ENCODE results near the gene TMEM235.
"Not testable (repeated sequence)": the region's sequence is repeated elsewhere in the genome, so short reads cannot be mapped to it uniquely, and the experiment has no call there.

Gene TMEM235

DNA sequence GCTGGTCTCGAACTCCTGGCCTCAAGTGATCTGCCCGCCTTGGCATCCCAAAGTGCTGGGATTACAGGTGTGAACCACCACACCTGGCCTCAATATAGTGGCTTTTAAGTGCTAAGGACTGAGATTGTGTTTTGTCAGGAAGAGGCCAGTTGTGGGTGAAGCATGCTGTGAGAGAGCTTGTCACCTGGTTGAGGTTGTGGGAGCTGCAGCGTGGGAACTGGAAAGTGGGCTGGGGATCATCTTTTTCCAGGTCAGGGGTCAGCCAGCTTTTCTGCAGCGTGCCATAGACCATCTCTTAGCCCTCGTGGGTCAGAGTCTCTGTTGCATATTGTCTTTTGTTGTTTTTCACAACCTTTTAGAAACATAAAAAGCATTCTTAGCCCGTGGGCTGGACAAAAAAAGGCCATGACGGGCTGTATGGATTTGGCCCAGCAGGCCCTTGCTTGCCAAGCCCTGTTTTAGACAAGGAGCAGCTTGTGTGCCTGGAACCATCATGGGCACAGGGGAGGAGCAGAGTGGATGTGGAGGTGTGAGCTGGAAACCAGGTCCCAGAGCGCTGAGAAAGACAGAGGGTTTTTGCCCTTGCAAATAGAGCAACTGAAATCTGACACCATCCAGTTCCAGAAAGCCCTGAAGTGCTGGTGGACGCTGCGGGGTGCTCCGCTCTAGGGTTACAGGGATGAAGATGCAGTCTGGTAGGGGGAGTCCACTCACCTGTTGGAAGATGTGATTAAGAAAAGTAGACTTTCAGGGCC is 11.9 kb upstream of the TMEM235 start:
- DNase-seq: no peak

DNA sequence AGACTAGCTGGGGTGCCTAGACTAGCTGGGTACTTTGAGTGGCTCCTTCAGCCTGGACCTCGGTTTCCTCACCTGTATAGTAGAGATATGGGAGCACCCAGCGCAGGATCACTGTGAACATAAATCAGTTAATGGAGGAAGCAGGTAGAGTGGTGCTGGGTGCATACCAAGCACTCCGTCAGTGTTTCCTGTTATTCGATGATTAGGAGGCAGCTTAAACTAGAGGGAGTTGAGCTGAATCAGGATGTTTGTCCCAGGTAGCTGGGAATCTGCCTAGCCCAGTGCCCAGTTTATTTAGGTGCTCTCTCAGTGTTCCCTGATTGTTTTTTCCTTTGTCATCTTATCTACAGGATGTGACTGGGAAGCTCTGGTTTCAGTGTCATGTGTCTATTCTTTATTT is 8.4 kb upstream of the TMEM235 start:
- no peak for DNase-seq

DNA sequence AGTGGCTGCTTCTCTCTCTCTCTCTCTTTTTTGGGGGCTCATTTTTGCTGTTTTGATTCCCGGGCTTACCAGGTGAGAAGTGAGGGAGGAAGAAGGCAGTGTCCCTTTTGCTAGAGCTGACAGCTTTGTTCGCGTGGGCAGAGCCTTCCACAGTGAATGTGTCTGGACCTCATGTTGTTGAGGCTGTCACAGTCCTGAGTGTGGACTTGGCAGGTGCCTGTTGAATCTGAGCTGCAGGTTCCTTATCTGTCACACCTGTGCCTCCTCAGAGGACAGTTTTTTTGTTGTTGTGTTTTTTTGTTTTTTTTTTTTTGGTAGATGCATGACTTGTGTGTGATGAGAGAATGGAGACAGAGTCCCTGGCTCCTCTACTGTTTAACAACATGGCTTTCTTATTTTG is 7.7 kb upstream of the TMEM235 start:
- no peak for DNase-seq

DNA sequence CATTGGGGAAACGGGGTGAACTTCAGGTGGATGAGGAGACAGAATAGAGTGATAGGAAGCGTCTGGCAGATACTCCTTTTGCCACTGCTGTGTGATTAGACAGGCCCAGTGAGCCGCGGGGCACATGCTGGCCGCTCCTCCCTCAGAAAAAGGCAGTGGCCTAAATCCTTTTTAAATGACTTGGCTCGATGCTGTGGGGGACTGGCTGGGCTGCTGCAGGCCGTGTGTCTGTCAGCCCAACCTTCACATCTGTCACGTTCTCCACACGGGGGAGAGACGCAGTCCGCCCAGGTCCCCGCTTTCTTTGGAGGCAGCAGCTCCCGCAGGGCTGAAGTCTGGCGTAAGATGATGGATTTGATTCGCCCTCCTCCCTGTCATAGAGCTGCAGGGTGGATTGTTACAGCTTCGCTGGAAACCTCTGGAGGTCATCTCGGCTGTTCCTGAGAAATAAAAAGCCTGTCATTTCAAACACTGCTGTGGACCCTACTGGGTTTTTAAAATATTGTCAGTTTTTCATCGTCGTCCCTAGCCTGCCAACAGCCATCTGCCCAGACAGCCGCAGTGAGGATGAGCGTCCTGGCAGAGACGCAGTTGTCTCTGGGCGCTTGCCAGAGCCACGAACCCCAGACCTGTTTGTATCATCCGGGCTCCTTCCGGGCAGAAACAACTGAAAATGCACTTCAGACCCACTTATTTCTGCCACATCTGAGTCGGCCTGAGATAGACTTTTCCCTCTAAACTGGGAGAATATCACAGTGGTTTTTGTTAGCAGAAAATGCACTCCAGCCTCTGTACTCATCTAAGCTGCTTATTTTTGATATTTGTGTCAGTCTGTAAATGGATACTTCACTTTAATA is 7.0 kb upstream of the TMEM235 start:
- peak; percentile 88 for DNase-seq

DNA sequence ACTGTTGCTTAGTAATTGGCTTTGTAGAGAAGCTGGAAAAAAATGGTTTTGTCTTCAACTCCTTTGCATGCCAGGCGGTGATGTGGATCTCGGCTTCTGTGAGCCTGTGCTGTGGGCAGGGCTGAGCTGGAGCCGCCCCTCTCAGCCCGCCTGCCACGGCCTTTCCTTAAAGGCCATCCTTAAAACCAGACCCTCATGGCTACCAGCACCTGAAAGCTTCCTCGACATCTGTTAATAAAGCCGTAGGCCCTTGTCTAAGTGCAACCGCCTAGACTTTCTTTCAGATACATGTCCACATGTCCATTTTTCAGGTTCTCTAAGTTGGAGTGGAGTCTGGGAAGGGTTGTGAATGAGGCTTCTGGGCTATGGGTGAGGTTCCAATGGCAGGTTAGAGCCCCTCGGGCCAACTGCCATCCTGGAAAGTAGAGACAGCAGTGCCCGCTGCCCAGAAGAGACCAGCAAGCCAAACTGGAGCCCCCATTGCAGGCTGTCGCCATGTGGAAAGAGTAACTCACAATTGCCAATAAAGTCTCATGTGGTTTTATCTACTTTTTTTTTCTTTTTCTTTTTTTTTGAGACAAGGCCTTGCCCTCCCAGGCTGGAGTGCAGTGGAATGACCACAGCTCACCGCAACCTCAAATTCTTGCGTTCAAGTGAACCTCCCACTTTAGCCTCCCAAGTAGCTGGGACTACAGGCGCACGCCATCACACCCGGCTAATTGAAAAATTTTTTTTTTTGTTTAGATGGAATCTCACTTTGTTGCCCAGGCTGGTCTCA is 6.2 kb upstream of the TMEM235 start:
- no peak for DNase-seq

DNA sequence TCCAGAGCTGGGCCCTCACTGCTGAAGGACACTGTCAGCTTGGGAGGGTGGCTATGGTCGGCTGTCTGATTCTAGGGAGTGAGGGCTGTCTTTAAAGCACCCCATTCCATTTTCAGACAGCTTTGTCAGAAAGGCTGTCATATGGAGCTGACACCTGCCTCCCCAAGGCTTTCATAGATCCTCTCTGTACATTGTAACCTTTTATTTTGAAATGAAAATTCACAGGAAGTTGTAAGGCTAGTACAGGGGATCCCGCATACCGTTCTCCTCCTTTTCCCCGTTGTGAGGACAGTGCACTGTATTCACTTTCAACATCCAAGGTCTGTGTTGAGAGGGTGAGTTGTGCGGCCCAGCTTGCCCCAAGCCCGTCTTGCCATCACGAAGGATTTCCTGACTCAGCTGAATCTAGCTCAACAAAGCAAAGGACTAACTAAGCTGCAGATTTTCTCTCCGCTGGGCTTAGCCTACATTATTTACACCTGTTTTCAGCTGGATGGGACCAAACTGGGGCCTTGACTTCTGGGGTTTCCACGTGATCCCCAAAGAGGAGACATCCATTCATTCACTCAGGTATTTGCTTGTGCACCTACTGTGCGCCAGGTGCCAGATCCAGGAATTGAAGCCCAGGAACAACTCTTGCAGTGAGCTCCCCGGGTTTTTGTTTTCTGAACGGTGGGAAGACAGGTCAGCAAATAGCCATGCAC is 5.2 kb upstream of the TMEM235 start:
- DNase-seq: no peak

DNA sequence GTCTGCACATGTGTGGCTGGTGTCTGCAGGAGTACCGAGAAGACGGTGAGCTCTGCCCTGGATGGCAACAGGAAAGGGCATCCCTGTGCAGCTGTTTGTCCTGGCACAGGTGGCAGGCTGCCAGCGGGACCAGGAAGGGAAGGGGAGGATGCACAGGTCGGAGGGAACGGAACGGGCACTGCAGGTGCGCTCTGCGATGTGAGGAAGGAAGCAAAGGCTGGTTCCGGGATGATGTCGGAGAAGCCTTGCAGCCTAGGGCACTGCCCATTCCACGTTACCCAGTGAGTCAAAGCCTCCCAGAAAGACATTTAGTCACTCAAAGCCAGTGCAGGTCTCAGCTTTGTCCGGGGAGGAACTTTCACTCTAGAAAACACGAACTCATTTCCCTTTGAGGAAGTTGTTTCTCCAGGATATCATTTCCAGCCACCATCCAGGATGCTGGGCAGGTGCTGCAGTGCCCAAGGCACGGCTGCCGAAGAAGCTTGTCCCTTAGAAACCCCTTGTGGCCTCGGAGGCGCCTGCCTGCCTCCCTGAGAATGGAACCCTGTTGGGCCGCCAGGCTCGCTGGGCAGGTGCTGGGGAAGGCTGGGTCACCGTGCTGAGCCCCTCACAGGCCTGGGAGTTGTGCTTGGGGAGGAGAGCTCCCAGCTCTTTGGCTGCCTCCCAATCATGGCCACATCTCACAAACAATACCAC is 4.5 kb upstream of the TMEM235 start:
- DNase-seq: no peak

DNA sequence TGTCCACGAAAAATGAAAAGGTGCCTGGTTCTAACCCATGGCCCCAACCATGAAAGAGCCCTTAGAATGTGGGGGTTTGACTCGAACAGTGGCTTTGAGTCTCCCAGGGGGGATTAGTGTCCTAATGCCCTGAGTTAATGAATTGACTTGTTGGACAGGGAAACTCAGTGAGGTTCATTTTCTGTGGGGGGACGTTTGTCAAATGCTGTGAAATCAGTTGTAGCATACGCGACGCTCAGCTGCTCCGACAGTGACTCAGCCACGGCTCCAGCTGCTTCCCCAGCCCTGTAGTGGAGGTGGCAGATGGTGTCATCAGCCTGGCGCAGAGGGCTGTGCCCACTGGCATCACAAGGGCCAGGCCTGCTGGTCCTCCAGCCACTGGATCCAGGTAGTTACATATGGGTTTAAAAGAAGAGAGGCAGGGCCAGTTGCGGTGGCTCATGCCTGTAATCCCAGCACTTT is 3.9 kb upstream of the TMEM235 start:
- DNase-seq: peak; percentile 99

DNA sequence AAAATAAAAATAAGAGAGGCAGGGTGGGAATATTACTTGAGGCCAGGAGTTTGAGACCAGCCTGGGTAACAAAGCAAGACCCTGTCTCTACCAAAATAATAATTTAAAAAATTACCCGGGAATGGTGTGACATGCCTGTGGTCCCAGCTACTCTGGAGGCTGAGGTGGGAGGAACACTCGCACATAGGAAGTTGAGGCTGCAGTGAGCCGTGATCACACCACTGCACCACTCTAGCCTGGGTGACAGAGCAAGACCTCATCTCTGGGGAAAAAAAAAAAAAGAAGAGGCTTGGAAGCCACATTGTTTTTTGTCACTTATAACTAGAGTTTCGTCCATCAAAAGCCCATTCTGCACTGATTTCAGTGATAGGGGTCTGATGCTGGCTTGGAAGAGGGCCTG is 3.3 kb upstream of the TMEM235 start:
- no peak for DNase-seq

DNA sequence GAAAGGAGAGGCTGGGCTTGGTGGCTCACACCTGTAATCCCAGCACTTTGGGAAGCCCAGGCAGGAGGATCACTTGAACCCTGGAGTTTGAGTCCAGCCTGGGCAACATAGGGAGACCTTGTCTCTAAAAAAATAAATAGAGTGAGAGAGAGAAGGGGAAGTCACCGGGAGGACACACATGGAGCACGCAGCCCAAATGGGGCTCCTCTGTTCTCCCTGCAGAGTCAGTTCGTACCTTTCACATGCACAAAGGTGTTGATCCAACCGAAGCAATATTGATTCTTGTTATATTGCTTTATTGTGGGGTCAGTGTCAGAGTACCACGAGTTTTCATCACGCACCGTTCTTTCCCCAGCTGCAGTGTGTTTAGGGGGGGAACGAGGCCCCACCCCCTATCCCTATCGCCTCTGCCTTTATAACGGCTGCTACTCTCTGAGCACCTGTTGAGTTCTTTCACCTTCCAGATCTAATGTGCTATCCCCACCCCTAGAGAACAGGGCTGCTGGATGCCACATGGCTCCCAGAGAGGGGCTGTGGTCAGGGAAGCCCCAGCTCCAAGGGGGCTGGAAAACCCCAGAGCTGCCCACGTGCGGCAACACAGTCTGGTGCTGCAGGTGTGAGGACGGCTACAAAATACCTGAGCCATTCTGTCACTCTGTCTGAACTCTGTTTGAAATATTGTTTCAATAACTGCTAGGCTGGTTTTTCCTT is 1.0 kb upstream of the TMEM235 start:
- DNase-seq: no peak

DNA sequence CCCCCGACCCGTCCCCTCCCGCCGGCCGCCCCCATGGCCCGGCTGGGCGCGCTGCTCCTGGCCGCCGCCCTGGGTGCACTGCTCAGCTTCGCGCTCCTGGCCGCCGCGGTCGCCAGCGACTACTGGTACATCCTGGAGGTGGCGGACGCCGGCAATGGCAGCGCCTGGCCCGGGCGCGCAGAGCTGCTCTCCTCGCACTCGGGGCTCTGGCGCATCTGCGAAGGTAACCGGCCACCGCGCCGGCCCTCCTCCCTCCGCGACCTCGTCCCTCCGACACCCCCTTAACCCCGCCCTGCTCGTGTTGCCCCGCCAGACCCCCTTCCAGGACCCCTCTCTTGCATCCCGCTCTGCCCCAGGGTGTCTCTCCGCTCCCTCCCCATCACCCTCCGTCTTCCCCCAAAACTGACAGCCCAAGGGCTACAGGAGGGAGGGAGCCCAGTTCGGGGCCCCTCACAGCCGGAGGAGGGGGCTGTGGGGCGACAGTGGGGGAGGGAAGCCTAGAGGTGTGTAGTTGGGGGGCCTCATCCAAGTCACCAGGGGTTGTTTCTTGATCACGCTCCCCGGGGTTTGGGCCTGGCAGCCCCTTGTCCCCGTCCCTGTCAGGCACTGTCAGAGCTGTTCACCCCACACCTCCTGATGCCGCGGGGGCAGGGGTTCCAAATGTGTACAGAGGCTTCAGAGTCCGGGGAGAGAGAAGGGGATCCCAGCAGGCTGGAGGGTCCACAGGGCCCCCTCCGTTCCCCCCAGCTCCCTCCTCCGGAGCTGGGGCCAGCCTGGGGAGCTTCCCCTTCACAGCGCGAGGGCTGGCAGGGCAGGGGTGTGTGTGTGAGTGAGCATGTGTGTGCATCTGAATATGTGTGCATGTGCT is 794 bp downstream of the TMEM235 start:
- DNase-seq: no peak

DNA sequence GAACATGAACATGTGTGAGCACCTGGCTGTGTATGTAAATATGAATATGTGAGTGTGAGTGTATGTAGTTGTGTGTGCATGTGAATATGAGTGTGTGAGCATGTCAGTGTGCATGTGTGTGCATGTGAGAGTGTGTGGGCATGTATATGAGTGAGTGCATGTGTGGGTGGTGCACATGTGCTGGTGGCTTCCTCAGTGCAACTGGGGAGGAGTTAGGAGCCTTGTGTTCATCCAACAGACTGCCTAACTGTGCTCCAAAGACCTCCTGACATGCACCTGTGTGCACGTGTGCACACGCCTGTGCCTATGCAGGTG is 1.4 kb downstream of the TMEM235 start:
- DNase-seq: no peak

DNA sequence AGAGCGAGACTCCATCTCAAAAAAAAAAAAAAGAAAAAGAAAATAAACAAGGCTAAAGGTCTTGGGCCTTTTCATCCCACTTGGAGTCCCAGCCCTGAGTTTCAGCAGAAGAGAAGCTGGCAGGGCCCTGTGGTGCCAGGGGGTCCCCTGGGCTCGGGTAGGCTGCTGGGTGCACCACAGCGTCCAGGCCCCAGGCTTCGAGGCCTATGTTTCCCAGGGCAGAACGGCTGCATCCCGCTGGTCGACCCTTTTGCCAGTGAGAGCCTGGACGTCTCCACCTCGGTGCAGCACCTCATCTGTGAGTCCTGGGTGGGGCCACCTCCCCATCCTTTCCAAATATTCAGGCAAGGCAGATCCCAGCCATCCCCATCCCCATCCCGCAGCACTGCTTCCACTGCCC is 2.2 kb downstream of the TMEM235 start:
- DNase-seq: no peak

DNA sequence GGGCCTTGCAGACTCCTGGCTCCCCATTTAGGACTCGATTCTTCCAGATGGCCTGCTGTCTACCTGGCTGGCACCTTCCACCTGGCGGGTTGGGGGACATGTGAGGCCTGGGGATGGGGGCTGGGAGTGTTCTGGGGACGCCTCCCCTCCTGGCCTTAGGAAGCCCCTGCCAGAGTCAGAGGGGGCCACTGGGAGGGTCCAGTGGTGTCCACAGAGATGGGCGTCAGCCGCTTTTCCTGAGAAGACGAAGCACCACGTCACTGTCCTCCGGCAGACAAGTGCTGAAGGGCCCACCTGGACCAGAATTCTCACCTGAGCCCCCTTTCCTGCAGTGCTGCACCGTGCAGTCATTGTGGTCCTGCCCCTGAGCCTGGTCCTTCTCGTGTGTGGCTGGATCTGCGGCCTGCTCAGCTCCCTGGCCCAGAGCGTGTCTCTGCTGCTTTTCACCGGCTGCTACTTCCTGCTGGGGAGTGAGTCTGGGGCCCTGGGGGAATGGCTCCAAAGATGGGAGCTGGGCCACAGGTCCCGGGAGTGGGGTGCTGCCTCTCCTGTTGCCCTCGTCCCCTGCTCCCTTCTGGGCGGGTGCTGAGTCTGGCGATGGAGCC is 2.9 kb downstream of the TMEM235 start:
- no peak for DNase-seq

DNA sequence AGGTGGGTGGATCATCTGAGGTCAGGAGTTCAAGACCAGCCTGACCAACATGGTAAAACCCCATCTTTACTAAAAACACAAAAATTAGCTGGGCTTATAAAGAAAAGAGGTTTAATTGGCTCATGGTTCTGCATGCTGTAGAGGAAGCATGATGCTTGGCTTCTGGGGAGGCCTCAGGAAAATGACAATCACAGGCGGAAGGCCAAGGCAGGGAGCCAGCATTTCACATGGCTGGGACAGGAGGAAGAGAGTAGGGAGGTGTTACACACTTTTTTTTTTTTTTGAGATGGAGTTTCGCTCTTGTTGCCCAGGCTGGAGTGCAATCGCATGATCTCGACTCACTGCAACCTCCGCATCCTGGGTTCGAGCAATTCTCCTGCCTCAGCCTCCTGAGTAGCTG is 3.6 kb downstream of the TMEM235 start:
- not testable (repeated sequence) for DNase-seq

DNA sequence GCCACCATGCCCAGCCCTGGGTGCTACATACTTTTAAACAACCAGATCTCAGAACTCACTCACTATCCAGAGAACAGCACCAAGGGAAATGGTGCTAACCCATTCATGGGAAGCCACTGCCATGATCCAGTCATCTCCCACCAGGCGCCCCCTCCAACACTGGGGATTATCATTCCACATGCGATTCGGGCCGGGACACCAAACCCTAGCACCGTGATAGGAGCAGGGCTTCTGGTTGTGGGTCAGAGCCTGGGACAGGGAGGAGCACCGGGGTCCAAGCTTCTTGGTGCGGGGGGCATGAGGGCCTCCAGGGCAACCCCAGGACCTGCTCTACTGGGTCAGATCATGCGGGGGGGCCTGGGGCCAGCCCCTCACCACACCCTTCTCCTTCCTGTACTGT is 4.5 kb downstream of the TMEM235 start:
- no peak for DNase-seq

DNA sequence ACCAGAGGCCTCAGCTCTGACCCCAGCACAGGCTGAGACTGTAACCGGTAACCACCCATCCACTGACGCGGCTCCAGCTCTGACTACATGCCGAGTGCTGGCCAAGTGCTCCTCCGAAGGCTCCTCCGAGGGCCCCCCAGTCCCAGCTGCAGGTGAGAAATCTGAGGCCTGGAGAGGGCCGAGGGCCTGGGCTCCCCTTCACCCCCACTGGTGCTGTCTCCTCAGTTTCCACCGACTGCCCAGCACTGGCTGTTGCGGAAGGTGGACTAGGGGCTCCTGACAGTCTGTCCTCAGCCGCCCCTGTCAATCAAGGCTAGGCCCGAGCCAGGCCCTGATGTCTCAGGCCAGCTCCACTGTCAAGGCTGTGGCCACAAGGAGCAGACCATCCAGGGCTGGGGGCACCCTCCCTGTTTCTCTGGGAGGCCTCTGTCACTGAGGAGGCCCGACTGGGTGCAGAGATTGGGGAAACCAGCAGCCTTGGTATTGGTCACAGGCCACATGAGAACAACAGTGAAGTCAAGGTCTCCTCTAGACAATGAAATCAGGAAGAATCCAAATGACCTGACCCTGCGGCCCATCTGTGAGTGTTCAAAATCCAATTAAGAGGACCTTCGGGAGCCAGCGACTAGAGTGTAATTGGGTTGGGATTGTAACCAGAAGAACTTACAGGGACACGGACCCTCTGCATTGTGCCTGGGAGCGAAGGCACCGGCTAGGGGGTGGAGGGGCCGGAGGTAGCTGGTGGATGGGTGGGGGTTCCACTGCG is 5.1 kb downstream of the TMEM235 start:
- DNase-seq: no peak

DNA sequence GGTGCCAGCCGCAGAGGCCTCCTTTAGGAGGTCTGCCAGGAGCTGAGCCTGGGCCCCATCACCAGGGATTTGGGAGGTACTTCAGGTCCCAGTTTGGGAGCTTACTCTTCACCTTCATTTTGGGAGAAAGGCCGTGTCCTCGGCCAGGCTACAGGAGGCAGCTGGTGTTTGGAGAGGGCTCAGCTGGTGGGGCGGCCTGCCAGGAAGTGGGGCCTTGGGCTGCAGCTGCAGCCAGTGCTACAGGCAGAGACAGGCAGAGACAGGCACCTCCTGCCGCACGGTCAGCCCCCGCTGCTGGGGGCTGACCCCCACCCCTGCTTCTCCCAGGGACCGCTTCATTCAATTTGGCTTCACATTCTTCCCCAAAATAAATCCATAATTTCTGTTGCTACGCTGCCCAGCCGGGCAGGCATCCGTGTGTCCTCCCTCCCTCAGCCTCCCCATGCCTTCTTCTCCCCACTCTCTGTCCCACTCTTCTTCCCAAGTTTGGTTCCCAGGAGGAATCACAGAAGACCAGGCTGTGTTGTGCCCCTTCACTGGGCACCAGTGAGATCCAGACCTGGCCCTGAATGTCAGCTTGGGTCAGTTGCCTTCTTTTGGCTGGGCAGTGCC is 6.1 kb downstream of the TMEM235 start:
- peak; percentile 64 for DNase-seq

Data from NCI-H524 treated with DMSO at 0.1 percent for 48 hours (cell line).